Activated naive CD4-positive, alpha-beta T cell (primary cell): ENCODE data around the gene GCNA.

Experiments
- DNase-seq, 4 experiments: peaks; one replicate each; lab custom pipeline; 2025; lab: John Stamatoyannopoulos, UW

GCNA gene

DNA sequence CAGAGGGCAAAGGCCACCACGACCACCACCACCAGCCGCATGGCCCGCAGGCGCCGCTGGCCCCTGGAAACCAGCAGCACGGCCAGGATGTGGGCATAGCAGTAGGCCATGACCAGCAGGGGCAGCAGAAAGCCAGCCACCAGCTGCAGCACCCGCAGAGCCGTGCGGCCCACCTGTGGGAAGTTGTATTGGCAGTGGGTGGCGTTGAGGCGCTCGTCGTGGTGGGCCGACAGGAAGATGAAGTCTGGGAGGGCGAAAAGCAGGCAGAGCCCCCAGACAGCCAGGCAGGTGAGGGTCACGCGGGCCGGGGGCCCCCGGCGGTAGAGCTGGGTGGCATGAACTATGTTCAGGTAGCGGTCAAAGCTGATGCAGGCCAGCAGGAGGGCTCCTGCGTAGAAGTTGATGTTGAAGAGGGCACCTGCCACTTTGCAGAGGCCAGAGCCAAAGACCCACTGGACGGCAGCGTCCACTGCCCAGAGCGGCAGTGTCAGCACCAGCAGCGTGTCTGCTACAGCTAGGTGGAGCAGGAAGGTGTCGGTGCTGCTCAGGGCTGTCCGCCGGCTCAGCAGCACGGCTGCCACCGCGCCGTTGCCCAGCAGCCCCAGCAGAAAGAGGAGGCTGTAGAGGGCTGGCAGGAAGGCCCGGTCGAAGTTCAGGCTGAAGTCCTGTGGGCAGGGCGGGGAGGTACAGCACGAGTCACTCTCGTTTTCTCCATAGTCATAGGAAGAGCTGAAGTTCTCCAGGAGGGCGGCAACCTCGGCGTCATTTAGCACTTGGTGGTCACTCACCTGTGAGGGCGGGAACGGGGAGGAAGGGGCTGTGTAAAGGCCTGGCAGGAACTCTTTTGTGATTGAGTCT, 38.7 kb downstream of the GCNA start:
- no peak for DNase-seq

DNA sequence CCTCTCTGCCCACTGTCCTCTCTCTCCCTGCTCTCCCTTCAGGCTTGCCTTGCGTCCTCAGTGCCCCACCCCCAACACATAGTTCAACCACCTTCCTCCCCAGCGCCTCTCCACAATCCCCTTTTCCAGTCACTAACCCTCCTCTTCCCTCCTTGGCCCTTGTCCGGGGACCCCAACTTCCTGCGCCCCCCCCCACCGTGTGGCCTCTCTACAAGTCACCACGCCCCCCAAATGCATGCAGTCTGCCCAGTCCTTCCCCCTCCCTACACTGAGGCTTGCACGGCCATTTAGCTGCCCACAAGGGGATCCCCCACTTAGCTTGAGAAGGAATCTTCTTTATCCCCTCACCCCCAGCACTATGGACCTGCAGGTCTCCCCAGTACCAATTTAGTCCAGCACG, 39.5 kb downstream of the GCNA start:
- no peak for DNase-seq

DNA sequence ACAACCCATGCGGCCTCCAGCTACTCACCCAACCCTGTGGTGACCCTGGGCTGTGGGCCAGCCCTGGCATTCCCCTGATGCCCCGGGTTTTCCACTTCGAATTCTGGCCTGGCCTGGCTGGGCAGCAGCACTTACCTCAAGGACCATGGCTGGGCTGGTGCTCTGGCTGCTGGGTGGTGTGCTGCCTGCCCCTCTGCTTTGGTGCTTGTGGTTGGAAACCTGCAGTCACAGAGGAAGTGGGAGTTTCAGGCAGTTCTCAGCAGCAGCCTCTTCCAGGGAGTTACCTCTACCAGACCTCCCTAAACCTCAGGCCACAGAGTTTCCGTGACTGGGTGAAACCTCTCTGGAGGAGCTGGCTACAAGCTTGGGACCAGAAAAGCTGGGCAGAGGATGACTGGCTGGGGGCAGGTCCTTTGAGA, 40.1 kb downstream of the GCNA start, which contains the start of gene CXCR3:
TSS of gene CXCR3 (minus strand) at position 209 of the 419 bp plus-strand sequence. CDS start at position 147, 62 bp downstream.
- peak in 3 of 4 experiments; percentile 5 to 28 (median 5) for DNase-seq

DNA sequence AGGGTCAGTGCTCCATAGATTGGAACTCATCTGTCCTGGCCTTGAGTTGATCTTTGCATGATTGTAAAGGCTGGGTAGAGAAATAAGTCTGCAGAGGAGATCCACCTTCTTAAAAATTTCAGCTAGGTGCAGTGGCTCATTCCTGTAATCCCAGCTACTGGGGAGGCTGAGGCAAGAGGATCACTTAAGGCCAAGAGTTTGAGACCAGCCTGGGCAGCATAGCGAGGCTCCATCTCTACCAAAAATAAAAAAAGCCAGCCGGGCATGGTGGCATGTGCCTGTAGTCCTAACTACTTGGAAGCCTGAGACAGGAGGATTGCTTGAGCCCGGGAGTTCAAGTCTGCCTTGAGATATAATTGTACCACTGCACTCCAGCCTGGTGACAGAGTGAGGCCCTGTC, 40.5 kb downstream of the GCNA start:
- DNase-seq, result no peak

DNA sequence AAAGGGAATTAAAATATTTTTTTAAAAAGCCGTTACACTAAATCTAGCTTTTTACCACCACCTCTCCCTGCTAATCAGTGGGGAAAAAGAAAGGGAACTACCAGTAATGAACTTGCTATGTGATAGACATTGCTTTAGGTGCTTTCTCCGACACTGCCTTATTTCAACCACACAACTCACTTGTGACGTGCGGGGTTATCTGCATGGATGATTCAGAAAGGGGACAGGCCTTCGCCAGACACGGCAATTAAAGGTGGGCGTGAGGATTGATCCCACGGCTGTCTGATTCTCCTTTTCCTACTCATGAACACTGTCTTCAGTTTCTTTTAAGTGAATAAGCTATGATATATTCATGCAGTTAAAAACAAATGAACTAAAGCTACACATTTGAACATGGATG, 41.0 kb downstream of the GCNA start:
- peak in 2 of 4 experiments; percentile 1 to 5 for DNase-seq

DNA sequence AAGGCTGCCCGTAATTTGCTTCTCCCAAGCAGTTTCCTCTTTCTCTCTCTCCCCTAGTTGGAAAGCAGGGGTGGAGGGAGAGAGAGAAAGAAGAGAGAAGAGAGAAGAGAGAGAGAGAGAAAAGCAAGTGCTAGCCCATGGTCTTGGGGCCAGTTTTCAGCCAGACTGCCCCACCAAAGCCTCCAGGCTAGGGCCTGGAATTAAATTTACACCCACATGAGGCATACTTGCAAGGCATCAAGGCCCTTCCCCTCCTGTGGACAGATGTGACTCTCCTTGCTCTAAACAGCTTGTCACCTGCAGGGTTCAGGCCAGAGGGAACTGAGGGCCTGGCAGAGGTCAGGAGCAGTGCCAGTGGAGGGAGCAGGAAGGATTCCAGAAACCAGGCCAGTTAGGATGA, 41.7 kb downstream of the GCNA start:
- DNase-seq, result no peak

DNA sequence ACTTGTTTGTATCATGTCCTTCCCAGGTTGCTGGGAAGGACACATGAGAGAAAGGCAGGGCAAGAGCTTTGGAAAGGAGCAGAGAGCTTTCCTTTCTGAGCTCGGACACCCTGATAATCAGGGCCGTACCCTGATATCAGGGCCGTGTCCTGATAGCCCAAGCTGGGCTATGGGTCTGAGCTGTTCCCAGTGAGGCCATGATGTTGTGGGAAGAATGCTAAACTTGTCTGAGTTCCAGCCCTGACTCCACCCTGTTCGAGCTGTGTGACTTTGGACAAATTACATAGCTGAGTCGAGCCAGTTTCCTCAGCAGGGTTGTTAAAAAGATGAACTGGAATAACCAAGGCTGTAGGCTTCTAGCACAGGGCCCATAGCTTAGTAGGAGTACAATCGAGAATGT, 43.4 kb downstream of the GCNA start:
- DNase-seq, result no peak

DNA sequence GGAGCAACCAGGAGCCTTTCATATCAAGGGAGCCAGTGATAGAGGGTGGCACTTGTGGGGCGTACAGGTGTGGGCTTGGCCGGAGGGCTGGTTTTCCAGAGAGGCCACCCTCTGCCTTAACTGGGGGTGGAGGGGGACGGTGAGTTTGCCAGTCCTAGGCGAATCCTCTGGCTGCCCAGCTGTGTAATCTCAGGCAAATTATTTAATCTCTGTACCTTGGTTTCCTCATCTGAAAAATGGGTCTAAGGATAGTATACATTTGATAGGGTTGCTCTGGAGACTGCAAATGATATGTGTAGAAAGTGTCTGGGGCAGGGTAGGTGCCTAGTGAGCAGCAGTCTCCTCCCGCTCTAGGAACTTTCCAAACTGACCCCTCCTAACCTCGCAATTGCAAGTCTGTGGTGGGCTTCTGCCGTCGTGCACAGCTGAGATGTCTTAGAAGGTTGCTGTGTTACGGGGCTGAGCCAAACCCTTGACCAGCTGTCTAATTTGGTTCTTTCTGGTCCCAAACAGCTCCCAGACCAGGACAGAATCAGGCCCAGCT, 43.9 kb downstream of the GCNA start:
- DNase-seq, result no peak

DNA sequence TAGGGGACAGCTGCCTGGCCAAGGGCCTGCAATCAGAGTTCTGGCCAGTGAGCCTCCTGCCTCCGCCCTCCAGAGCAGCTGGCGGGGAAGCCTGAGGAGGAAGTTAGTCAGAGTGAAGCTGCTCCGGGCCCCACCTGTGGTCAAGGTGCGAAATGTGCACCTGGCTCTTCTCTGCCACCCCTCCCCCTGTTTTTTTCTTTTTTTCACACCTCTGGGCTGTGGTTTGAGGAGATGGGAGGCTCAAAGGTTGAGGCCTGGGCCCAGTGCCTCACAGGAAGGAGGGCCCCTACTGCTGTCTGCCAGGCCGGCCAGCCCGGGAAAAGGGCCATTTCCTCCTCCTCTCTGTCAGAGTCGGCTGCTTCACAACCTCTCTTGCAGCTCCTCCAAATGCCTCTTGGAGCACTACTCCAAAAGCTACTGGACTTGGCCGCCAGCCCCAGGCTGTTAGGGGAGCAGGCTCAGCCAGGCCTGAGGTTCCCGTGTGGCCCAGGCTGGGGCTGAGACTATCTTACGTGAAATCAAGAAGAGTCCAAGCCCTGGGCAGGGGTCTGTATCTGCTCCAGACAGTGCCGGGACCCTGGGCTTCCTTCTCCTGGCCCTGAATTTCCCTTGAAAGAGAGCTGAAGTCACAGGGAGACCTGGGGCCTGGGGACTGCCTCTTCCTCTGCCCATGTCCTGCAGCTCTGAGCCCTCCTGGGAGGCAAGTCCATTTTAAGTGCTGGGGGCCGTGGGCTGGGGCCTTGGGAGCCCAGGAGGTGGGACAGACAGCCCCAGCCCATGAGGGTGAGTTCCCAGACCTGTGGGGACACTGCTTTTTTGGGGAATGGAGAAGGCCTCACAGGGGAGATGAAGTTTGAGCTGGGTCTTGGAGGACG, 44.6 kb downstream of the GCNA start:
- peak; percentile 6 to 12 (median 8) for DNase-seq

DNA sequence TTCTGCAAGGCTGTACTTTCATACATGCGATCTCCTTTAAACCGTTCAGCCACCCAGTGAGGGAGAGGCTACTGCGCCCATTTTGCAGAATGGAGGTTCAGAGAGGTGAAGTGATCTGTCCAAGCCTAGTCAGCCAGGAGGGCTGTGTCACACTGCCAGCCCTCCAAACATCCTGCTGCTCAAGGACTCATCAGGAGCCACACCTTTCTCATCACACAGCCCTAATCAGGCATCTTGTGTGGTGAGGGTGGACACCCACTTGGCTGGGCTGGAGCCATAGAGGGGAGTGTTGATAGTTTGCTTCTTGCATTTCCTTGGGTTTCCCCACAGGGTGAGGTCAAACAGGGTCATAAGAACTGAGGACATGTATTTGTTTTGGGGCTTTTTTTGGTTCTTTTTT, 45.5 kb downstream of the GCNA start:
- no peak for DNase-seq

DNA sequence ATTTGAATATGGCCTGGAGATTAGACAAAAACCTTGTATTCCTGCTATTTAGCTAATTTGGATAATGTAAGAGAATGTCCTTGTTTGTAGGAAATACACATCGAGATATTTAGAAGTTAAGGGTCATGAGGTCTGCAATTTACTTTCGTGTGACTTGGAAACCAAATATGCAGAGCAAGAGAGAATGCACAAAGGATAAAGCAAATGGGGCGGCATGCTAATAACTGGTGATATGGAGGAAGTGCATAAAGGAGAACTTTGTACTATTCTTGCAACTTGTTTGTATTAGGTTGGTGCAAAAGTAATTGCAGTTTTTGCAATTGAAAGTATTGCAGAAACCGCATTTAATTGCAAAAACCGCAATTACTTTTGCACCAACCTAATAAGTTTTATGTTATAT, 47.2 kb downstream of the GCNA start:
- DNase-seq, result no peak

DNA sequence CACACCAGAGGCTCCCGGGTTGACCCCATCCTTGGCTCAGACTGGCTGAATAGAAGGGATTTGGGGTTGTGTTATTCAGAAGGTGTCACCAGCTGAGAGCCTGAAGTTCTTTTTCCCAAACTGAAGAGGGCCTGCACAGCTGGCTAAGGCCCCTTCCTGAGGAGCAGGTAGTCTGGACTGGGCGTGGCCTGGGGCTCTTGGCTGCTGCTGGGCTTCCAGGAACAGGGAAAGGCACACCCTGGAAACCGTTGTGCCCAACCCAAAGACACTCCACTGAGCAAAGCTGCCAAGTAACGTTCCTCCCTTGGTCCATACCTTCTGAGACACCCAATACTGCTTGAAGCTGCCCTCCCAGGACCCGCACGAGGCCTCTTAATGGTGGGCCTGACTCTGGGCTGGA, 48.3 kb downstream of the GCNA start:
- DNase-seq, result no peak

DNA sequence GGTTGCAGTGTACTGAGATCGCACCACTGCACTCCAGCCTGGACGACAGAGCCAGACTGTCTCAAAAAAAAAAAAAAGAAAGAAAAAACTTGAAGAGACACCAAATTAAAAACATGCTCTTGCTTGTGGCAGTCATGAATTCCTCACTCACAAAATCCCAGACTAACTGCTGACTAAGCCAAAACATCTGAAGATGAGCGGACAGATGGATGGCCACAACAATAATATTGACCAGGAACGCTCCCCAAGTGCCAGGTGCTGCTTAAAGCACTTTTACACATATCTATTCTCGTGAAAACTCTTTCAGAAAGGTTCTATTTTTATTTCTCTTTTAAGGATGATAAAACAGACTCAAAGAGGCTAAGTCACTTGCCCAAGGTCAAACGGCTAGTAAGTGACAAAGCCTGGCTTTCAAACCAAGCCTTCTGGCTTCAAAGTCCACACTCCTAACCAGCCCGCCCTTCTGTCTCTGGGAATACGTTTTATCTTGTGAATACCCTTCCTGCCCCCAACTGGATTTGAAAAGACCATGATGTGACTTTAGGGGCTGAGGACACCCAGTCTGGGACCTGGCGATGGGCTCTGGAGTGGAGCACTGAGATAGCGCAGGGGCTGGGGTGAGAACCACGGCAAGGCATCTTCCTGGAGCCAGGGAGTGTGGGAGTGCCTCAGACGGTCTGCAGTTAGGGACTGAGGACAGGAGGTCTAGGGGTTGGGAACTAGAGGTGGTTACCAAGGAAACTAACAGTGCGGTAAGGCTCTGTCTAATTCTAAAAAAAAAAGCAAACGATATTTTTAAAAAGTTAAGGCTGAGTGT, 49.6 kb downstream of the GCNA start:
- no peak for DNase-seq

DNA sequence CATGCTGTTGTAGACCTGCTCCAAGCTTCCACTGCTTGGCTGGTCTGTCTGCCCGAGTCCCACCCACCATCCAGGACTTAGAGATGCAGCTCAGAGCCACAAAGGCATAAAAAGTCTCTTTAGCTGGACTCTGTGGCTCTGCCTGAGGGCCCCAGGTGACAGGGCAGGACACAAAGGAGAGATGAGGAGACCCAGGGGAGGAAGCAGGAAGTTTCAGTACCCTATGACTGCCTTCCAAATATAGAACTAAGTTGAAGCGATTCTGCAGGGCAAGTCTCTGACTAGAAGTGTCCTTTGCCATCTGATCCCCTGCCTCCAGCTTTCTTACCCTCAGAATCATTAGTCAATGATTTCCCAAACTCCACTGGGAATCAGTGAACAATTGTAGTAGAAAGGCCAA, 51.2 kb downstream of the GCNA start:
- DNase-seq, result no peak

DNA sequence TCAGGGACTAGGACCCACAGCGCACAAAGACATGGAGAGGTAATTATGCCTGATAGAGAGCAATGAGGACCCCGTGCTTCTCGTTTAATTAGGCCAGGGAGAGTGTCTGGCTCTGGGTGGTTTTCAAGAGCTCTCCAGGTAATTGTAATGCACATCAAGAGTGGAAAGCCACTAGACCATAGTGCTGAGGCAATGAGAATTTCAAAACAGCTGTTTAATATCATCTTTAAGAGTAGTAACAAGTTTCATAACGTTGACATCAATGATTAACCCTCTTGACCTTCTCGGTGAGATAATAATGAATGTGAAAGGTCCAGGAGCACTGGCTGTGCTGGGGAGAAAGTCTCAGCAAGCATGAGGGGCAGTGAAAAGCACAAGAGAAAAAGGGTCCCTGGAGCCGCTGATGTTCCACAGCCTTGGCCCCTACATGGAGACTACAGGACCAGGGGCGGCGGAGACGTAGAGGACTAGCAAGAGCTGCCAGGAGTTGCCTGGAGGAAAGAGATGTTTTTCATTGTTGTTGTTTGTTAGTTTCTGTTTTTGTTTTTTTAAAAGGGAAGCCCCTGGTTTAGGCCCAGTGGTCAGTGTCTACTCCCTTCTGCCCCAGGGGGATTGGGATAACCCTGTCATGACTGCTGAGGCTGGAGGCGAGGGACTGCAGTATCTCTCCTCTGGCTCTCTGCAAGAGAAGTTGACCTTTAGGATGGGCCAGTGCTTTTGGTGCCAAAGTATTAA, 54.9 kb downstream of the GCNA start:
- no peak for DNase-seq

DNA sequence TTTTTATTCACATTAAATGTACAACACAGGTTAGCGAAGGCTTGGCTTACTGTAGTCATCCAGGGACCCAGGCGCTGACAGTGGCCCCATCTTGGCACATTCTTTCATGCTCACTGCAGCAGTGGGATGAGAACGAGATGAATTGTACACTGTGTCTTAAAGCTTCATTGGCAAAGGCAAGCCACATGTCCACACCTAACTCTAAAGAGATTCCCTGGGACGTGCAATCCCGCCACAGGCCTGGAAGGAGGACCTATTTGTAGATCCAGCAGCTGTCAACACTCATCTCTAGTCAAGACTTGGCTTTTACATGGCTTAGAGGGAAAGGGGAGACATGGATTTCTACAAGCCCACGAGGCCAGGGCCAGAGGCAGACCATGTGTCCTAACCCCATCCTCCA, 56.1 kb downstream of the GCNA start:
- no peak for DNase-seq

DNA sequence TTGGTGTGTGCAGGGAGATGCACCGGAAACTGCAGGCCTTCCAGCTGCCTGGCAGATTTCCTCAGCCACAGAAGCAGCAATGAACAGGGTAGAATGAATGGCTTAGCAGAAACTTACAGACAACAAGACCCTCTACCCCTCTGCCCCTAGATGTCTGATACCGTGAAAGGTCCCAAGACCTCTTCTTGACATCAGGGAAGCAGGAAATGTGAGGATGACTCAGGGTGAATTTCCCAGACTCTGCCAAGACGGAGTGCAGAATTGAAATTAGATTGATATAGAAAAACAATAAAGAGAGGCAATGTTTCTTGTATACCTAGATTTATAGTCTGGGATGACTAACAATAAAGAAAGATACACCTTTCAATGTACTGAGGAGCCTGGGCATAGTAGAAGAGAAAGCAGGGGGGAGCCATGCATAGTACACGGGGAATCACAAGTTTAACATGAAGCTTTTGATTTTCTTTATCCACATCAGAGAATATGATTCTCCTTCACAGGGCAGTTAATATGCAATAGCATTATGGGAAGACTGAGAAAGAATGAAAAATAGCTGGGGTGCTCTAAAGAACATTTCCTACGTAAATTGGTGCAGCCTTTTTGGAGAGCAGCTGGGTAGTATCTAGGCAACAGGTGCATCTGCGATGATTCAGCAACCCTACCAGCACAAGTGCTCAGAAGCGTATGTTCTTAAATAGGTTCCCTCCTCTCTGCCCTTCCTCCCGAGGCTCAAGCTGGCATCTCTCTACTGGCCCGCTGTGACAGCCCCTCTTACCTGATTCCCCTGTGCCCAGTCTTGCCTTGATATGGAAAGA, 58.4 kb downstream of the GCNA start:
- no peak for DNase-seq

DNA sequence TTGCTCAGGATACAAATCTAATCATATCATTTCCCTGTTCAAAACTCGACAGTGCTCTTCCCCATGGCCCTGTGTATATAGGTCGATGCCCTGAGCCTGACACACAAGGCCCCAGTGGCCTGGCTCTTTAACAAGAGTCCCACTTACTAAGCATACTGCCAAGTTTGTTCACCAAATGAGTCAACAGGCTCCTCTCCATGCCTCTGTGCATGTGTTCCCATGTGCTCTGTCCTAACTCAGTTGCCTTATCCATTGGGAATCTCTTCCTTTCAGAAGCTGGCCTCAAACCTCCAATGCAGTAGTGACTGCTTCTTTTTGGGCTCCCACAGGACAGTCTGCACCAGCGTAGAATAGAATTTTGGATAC, 59.0 kb downstream of the GCNA start:
- DNase-seq, result no peak

DNA sequence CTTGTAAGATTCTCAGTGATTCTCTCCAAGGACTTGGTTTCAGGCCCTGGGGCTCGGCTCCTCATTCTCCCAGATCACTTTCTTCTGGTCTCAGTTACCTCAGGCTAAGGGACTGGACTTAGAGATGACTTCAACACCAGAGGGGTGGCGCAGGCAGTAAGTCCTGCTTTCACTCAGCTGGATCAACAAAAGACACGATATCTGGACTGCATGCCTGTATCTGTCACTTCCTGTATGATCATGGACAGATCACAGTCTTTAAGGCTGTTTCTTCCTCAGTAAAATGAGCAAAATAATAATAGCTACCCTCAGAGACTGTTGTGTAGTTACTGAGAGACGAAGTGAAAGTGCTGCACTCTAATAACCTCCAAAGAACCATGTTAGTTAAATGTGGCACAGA, 59.6 kb downstream of the GCNA start:
- DNase-seq, result no peak

DNA sequence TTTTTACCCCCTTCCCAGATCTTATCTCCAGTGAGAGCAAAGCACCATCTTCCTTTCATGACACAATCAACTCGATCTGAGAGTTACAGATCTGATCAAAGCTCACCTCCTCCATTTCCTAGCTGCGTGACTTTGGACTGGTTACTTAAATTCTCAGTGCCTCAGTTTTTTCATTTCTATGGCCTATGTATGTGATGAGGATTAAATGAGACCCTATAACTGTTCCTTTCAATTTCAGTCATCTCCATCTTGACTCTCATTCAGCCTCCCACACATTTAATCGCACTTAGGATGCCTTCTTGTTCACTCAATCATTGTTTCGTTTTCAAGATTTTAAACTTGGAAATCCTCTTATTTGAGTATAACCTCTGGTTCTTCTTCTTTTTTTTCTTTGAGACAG, 60.2 kb downstream of the GCNA start:
- no peak for DNase-seq
